ENCODE results near the gene AQP12A. TPM values are rescaled to one million over a fixed set of nuclear protein-coding genes. Genes with fewer than 3 reads are reported as not detected.
"Not testable (repeated sequence)": the region's sequence is repeated elsewhere in the genome, so short reads cannot be mapped to it uniquely, and the experiment has no call there.

AQP12A gene
- total RNA-seq, 1 experiment from 2014 or later, result not detected

DNA sequence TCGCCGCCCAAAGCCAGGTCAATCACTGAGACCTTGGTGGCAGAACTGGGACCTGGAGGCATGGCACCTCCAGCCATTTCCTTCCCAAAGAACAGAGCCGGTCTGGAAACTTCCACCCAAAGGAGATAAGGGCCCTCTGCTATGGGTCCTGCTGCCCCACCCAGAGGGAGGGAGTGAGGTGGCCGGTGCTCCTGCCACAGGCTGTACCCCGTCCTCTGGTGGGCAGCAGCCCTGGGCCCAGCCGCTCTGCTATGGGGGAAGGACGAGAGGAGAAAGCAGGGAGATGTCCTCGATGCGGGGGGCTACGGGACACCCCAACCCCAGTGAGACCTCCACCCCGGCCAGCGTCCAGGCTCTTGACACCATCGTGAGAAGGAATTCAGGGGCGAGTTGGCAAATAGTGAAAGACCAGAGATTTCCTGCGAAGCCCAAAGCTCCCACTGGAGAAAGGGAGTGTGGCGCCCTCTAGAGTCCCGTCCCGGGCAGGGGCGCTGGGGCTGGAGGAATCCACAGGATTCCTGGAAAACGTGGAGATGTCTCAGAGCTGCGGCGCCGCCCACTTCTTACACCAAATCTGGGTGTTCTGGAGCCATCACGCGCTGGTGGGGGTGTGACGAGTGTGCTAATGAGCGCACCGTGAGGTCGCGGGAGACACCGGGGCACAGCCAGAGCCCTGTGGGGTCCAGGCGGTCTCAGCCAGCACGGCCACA is 7.3 kb downstream of the AQP12A start:
- H2AFZ ChIP-seq (ENCODE audit: low read depth, low read length, poor library complexity, severe bottlenecking); H3K9me3 ChIP-seq (ENCODE audit: control insufficient read depth in 1 of 2, insufficient read depth in 1 of 2, low read depth in 1 of 2, low read length in 2 of 2); CTCF ChIA-PET; H3K79me2 ChIP-seq (ENCODE audit: insufficient read depth, low read length); H3K27ac ChIP-seq (ENCODE audit: low read depth, low read length); H3K9me2 ChIP-seq (ENCODE audit: insufficient read depth); POLR2A ChIA-PET; H3K27me3 ChIP-seq (ENCODE audit: insufficient read depth, low read length); H3K4me2 ChIP-seq (ENCODE audit: low read length); intact Hi-C loops (cut with micrococcal nuclease); H4K20me1 ChIP-seq (ENCODE audit: insufficient read depth); RAD21 ChIA-PET (ENCODE audit: low non-redundant PET in 1 of 2, low total read pairs in 2 of 2, uncharacterized antibody in 2 of 2, unreplicated experiment in 2 of 2); H3K9ac ChIP-seq (ENCODE audit: low read length); H3K36me3 ChIP-seq (ENCODE audit: control insufficient read depth in 1 of 2, insufficient read depth in 2 of 2, low read length in 2 of 2); H3K4me3 ChIP-seq (replicated peaks in 1 of 2; ENCODE audit: low read depth in 1 of 2, low read length in 2 of 2); DNase-seq (ENCODE audit: low read depth, low spot score); H3K4me1 ChIP-seq (ENCODE audit: control insufficient read depth in 1 of 2, insufficient read depth in 2 of 2, low read length in 2 of 2); BruUV-seq (replicated peaks): not testable (repeated sequence)
- peak; percentile 89 for ATAC-seq

DNA sequence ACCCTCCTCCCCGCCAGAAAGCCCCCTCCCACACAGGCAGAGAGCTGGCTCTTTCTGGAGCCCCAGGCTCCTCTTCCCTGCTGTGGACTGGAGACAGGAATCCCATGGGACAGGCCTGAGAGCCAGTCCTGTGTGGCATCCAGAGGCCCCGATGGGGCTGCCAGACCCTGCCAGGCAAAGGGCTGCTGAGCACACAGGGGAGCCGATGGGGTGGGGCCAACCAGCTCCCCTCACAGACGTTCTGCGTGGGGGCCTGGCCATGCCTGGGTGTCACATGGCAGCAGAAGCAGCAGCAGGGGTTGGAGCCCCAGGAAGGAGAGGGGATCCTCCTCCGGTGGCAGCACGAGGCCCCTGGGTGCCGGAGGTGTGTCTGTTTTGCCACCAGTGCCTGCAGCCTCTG is 8.2 kb downstream of the AQP12A start:
- H3K9me2 ChIP-seq (ENCODE audit: insufficient read depth); H3K79me2 ChIP-seq (ENCODE audit: insufficient read depth, low read length); RAD21 ChIA-PET (ENCODE audit: low non-redundant PET in 1 of 2, low total read pairs in 2 of 2, uncharacterized antibody in 2 of 2, unreplicated experiment in 2 of 2); CTCF ChIA-PET; H3K27ac ChIP-seq (ENCODE audit: low read depth, low read length); H2AFZ ChIP-seq (ENCODE audit: low read depth, low read length, poor library complexity, severe bottlenecking); H3K36me3 ChIP-seq (ENCODE audit: control insufficient read depth in 1 of 2, insufficient read depth in 2 of 2, low read length in 2 of 2); ATAC-seq; H3K4me3 ChIP-seq (replicated peaks in 1 of 2; ENCODE audit: low read depth in 1 of 2, low read length in 2 of 2); H4K20me1 ChIP-seq (ENCODE audit: insufficient read depth); H3K4me1 ChIP-seq (ENCODE audit: control insufficient read depth in 1 of 2, insufficient read depth in 2 of 2, low read length in 2 of 2); POLR2A ChIA-PET; H3K27me3 ChIP-seq (ENCODE audit: insufficient read depth, low read length); H3K9me3 ChIP-seq (ENCODE audit: control insufficient read depth in 1 of 2, insufficient read depth in 1 of 2, low read depth in 1 of 2, low read length in 2 of 2); intact Hi-C loops (cut with micrococcal nuclease); H3K9ac ChIP-seq (ENCODE audit: low read length); H3K4me2 ChIP-seq (ENCODE audit: low read length); BruUV-seq (replicated peaks); DNase-seq (ENCODE audit: low read depth, low spot score): not testable (repeated sequence)

DNA sequence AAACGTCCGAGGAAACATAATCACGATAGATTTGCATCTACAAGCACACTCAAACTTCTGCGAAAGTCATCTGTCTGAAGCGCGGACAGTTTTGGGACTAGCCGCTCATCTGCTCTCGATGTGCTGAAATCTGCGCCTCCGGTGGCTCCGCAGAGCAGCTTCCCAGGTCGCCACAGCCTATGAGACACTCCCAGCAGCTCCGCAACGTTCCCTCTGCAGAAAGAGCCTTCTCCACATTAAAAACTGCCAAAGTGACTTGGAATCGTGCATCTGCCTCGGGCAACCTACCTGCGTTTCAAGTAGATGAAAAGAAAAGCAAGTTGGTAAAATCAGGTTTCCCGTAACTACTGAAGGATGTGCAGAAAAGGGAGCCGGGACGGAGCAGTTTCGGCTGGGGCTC is 8.9 kb downstream of the AQP12A start:
- H4K20me1 ChIP-seq (ENCODE audit: insufficient read depth); H3K27ac ChIP-seq (ENCODE audit: low read depth, low read length); H3K9me2 ChIP-seq (ENCODE audit: insufficient read depth); H2AFZ ChIP-seq (ENCODE audit: low read depth, low read length, poor library complexity, severe bottlenecking); BruUV-seq (replicated peaks); H3K4me3 ChIP-seq (replicated peaks in 1 of 2; ENCODE audit: low read depth in 1 of 2, low read length in 2 of 2); H3K27me3 ChIP-seq (ENCODE audit: insufficient read depth, low read length); intact Hi-C loops (cut with micrococcal nuclease); CTCF ChIA-PET; H3K36me3 ChIP-seq (ENCODE audit: control insufficient read depth in 1 of 2, insufficient read depth in 2 of 2, low read length in 2 of 2); POLR2A ChIA-PET; H3K9ac ChIP-seq (ENCODE audit: low read length); ATAC-seq; H3K4me1 ChIP-seq (ENCODE audit: control insufficient read depth in 1 of 2, insufficient read depth in 2 of 2, low read length in 2 of 2); H3K9me3 ChIP-seq (ENCODE audit: control insufficient read depth in 1 of 2, insufficient read depth in 1 of 2, low read depth in 1 of 2, low read length in 2 of 2); RAD21 ChIA-PET (ENCODE audit: low non-redundant PET in 1 of 2, low total read pairs in 2 of 2, uncharacterized antibody in 2 of 2, unreplicated experiment in 2 of 2); H3K4me2 ChIP-seq (ENCODE audit: low read length); DNase-seq (ENCODE audit: low read depth, low spot score); H3K79me2 ChIP-seq (ENCODE audit: insufficient read depth, low read length): not testable (repeated sequence)

All from HCT116 (cell line).